HPDE6-E6E7 (cell line): ENCODE data around the gene C22orf15.

Source experiments
- DNase-seq: peaks from one replicate; pipeline ENCODE4 v3.0.0; 2011; ENCODE audit warnings: missing footprints; ENCODE audit errors: extremely low spot score

Gene C22orf15

GRCh38 chr22:23772649-23773473, 10.1 kb downstream of the C22orf15 start, which contains the start of gene MMP11:
MMP11 (plus strand) TSS chr22:23772849; CDS start chr22:23772871, 22 bp downstream.
- DNase-seq, result peak; percentile 34

DNA sequence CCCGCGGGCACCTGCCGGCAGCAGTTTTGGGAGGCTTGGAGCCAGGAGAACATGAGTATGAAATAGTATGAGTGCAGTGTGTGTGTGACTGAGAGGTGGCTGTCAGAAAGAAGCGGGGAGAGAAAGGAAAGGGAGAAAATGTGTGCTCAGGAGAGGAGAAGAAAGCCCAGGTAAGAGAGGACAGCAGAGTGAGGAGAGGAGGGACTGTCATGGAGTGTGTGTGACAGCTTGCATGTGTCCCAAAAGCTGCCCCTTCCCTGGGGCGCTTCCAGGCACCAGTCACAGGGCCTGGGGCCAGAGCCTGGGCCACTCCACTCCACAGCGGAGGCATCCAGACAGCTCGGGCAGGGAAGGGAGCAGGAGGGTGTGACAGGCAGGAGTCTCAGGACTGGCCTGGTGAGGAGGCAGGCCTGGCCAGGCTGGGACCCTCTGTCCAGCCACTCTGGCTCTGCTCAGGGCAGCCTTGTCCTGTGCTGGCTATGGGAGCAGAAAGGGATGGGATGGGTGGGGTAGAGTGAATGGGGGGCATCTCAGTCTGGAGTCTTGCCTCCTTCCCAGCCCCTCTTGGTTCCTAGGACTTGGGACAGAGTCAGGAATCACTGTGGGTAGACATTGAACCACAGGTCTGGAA, 10.8 kb downstream of the C22orf15 start:
- DNase-seq, result no peak

GRCh38 chr22:23774114-23774921, 11.5 kb downstream of the C22orf15 start:
- no peak for DNase-seq

GRCh38 chr22:23774922-23775436, 12.2 kb downstream of the C22orf15 start:
- no peak for DNase-seq

DNA sequence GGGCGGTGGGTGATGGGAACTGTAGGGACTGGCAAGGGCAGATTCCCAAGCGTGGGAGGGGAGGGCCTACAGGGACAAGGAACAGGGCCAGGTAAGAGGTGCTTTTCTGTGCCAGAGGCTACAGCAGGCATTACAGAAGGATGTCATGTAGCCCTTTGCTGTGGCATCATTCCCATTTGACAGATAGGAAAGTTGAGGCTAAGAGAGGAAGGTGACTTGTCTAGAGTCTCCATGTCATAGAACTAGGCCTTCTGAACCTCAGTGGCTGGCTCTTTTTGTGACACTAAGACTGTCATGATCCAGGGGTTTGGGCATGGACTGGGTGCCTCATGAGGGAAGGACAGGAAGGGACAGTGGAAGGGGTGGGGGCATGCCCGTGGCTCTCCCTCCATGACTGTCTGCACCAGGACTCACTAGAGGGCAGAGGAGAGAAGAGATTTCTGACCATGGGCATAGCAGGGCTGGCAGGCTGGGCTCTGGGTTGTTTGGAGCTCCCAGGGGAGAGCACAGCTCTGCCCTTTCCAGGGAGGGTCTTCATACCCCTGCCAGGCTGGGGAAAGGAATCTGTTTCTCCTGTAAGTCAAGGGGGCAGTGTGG, 13.1 kb downstream of the C22orf15 start:
- no peak for DNase-seq

DNA sequence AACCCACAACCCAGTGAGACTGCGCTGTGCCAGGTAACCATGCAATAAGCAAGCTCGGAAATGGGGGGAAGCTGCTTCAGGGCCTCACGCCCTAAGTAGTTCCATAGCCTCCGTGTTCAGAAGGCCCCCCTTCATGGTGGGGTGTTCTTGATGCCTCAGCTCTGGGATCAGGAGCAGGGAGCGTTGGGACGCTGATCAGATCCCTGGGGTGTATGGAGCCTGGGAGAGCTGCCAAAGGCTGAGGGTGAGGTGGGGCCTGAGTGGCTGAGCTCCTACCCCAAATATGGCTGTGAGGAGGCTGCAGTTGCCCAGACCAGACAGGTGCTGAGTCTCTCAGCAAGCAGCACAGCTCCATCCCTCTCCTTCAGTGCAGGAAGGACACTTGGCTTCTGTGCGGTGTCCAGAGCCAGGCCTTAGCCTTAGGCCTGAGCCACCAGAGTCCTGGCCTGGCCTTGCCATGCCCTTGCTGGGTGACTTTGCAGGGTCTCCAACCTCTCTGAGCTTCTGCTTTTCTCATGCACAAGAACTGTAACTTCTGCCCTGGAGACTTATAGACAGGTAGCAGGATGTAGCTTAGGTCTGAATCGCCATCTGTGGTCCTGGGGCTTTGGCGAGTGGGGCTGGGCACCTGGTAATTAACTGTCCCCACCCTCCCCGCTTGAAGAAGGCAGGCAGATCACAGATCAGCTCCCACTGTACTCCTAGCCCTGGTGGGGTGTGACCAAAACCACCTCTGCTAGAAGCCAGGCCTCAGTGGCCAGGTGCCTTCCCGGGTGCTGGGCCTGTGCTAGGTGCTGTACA, 15.2 kb downstream of the C22orf15 start:
- no peak for DNase-seq

DNA sequence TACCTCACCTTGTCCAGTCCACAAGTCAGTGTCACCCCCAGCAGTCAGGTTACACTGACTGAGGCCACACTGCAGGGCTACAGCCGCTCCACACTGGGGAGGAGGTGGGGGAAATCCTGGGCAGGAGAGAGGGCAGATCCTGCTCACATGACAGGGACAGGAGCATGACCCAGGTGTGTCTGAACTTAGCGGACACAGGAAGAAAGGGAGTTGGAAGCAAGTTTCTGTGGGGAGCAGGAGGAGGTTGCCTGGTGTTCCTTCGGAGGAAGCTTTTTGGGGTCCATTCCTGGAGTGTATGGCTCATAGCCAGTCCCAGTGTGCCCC, 15.7 kb downstream of the C22orf15 start:
- no peak for DNase-seq

DNA sequence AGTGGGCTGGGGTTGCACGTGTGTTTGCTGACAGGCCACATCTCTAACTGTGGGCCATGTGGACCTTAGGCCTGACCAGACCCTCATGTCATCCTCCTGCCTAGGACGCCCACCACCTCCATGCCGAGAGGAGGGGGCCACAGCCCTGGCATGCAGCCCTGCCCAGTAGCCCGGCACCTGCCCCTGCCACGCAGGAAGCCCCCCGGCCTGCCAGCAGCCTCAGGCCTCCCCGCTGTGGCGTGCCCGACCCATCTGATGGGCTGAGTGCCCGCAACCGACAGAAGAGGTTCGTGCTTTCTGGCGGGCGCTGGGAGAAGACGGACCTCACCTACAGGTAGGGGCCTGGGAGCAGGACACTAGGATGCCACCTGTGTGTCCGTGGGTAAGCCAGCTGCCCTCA, 16.3 kb downstream of the C22orf15 start:
- DNase-seq, result no peak

- no peak for DNase-seq
Measured at GRCh38 chr22:23779731-23780130, 16.9 kb downstream of the C22orf15 start.

DNA sequence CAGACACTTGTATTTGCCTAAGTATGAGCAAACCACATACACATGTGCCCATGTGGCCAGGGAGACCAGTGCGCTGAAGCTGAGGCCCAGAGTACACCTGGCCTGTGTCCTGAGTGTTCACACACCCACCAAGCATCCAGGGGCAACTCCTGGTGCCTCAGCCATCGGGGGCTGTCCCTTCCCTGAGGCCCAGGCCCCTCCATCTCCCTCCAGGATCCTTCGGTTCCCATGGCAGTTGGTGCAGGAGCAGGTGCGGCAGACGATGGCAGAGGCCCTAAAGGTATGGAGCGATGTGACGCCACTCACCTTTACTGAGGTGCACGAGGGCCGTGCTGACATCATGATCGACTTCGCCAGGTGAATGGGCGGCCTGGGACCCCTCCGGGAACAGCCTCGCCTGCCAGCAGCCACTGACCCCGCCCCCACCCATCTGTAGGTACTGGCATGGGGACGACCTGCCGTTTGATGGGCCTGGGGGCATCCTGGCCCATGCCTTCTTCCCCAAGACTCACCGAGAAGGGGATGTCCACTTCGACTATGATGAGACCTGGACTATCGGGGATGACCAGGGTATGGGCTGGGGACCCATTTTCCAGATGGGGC, 17.5 kb downstream of the C22orf15 start:
- DNase-seq, result no peak

GRCh38 chr22:23781065-23781464, 18.3 kb downstream of the C22orf15 start:
- DNase-seq, result no peak

DNA sequence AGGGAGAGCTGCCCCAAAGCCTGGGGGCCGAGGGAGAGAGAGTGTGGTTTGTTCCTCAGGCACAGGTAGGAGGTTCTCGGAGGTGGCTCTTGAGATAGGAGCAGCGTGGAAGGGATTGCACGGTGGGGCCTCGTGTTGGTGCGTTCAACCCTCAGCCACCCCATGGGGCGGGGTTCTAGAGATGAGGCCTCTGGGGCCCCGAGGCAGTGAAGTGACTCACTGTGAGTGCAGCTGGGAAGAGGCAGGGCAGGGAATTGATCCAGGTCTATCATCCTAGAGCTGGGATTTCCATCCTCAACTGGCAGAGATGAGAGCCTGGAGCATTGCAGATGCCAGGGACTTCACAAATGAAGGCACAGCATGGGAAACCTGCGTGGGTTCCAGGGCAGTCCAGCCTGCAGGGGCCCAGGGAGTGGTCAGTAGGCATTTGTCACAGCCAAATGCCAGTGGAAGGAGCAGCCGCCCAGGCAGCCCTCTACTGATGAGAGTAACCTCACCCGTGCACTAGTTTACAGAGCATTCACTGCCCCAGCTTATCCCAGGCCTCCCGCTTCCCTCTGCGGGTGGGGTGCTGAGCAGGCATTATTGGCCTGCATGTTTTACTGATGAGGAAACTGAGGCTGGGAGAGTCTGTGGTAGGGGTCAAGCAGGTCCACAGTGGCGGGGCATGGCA, 18.9 kb downstream of the C22orf15 start:
- DNase-seq, result peak; percentile 83

GRCh38 chr22:23782252-23782651, 19.5 kb downstream of the C22orf15 start:
- no peak for DNase-seq

DNA sequence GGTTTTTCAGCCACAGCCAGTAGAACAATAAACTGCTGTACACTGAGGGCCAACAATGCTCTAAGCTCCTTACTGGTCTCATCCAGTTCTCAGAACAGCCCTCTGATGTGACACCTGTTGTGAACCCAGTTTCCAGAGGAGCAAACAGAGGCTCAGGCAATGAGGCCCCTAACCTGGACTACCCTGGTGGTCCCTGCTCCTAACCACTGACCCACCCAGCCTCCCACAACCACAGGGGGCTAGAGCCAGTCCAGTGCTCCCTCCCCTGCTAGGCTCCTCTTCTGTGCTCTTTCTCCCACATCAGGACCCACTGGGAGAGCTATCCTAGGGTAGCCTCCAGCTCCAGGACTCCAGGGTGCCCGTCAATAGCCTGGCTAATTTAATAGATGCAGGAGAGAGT, 19.9 kb downstream of the C22orf15 start:
- DNase-seq, result no peak

GRCh38 chr22:23783265-23784150, 20.7 kb downstream of the C22orf15 start:
- no peak for DNase-seq

GRCh38 chr22:23784215-23784732, 21.5 kb downstream of the C22orf15 start:
- no peak for DNase-seq

DNA sequence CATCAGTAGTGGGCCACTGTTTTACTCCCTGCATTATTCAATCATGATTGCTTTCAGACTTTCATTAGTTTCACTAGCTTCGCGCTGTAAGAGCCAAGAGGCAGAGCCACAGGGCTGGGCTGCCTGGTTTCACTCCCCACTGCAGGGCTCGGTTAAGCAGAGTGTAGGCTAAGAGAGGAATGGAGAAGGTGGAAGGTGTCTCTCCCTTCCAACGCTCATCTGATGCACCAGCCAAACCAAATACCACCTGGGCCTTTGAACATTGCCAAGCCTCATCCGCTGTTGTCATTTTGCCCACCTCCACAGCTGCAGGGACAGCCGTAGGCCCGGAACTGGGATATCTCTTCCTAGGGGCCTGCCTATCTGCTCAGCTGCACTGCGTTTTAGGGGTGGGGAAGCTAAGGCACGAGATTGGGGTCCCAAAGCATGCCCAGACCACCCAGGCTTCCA, 23.5 kb downstream of the C22orf15 start:
- no peak for DNase-seq

- DNase-seq, result peak; percentile 83
Measured at GRCh38 chr22:23786752-23787599, 24.2 kb downstream of the C22orf15 start, which contains the start of gene SMARCB1. SMARCB1 (plus strand) TSS chr22:23786966; CDS start chr22:23787170, 204 bp downstream.
